Stomach (tissue), 4 donors: ENCODE data around the gene PSMD8.

Experiments
- CTCF ChIP-seq, 7 experiments: fragments of 450-650 bp in 4 of 7; fragments of 200-600 bp in 3 of 7; sonication (generic) in 3 of 7; IDR thresholded peaks; one replicate each; pipeline ENCODE4 v1.5.1; 2016 to 2019; ENCODE audit warnings: antibody characterized with exemption in 7 of 7, control low read depth in 2 of 7, mild to moderate bottlenecking in 1 of 7
- POLR2AphosphoS5 ChIP-seq, 3 donors: sonication (generic); formaldehyde crosslinking; IDR thresholded peaks; one replicate each; pipeline ENCODE4 v1.6.1; 2016; ENCODE audit warnings: antibody characterized with exemption in 3 of 3

- TF ChIP-seq CTCF (IDR thresholded peaks at IDR 0.05) (no peak), POLR2AphosphoS5 (IDR thresholded peaks at IDR 0.05) (no peak)
Measured at GRCh38 chr19:38386300-38386970, 12.1 kb downstream of the PSMD8 start.
